Aorta (tissue), 5 donors: ENCODE results near the gene MICAL2. TPM values are rescaled to one million over a fixed set of nuclear protein-coding genes. Genes with fewer than 3 reads are reported as not detected.

Experiments used
- ATAC-seq: fragments of 200-7000 bp; cut with Tn5 transposase; one replicate; pipeline ENCODE4 v1.9.1; 2022; ENCODE audit warnings: moderate library complexity; ENCODE audit not compliant: low FRiP score
- DNase-seq, 2 donors: peaks; one replicate each; pipeline ENCODE4 v3.0.0-alpha.2; 2020
- H3K27ac ChIP-seq, 2 donors: one replicate each; pipeline ENCODE4 v1.5.1; 2013; ENCODE audit warnings: low read length in 2 of 2, mild to moderate bottlenecking in 2 of 2, moderate library complexity in 2 of 2, control low read depth in 1 of 2, inconsistent platforms in 1 of 2, low read depth in 1 of 2
- H3K27me3 ChIP-seq, 2 donors: one replicate each; pipeline ENCODE4 v1.6.1; 2013; ENCODE audit warnings: control low read depth in 1 of 2, low read length in 1 of 2, mild to moderate bottlenecking in 1 of 2, moderate library complexity in 1 of 2; ENCODE audit not compliant: insufficient read depth in 2 of 2, control insufficient read depth in 1 of 2
- H3K36me3 ChIP-seq, 2 donors: one replicate each; pipeline ENCODE4 v1.6.1; 2013; ENCODE audit warnings: control low read depth in 1 of 2, low read length in 1 of 2, mild to moderate bottlenecking in 1 of 2; ENCODE audit not compliant: insufficient read depth in 2 of 2, control insufficient read depth in 1 of 2
- H3K4me1 ChIP-seq, 2 donors: one replicate each; pipeline ENCODE4 v1.6.1; 2013; ENCODE audit warnings: low read length in 2 of 2, control low read depth in 1 of 2, mild to moderate bottlenecking in 1 of 2, moderate library complexity in 1 of 2; ENCODE audit not compliant: insufficient read depth in 2 of 2, control insufficient read depth in 1 of 2
- H3K4me3 ChIP-seq, 2 donors: one replicate each; pipeline ENCODE4 v1.5.1; 2013; ENCODE audit warnings: low read length in 2 of 2, control low read depth in 1 of 2, mild to moderate bottlenecking in 1 of 2
- H3K9me3 ChIP-seq: one replicate; pipeline ENCODE4 v1.6.1; 2013; ENCODE audit warnings: mild to moderate bottlenecking, low read length; ENCODE audit not compliant: control insufficient read depth
- WGBS, 2 donors: extraction: QIAGEN DNeasy Blood & Tissue Kit; methylation state at CpG; one replicate each; pipeline ENCODE4 v1.1.7; 2013; 5-methylcytosine and 5-hydroxymethylcytosine counted together
- intact Hi-C, 2 donors: fragments of 100-400 bp; cut with DNase I; formaldehyde crosslinking; loops; one replicate each; pipeline versions ENCODE4 v1.14.2 to v1.15.0; 2022
- polyA plus RNA-seq, 2 donors: library from polyadenylated mRNA; stranded (reverse); fragments of 200-250 nt; gene quantifications; one replicate each; pipeline ENCODE4 v1.2.3, GENCODE V29; 2013
- total RNA-seq, 2 donors: library from RNA; stranded (reverse); fragmentation: NEBNext Ultra II Directional; extraction: Animal tissue kit (Norgen Biotek cat#: 25700); gene quantifications; one replicate each; pipeline ENCODE4 v1.2.1, GENCODE V29; 2021
- donor health status: healthy with polysubstance abuse.
- donor health status: Bipolar disorder and iron deficiency.
- donor health status: DM: no; HTN: no; CAD: no.
- donor health status: DM: no; HTN: no; CAD: no.
- donor health status: DM: yes; HTN: yes; CAD: no.

Gene MICAL2
- total and polyA plus RNA-seq, 4 donors = 87.7 to 605 (median 280) TPM

- H3K27ac ChIP-seq = peak overlapping the region; percentile 4 to 77
- H3K27me3 ChIP-seq = no peaks in the 10 kb centered on the region
- DNase-seq = no peak
- intact Hi-C loops = no loop called here
- ATAC-seq = no peak
- no peak overlapping the region for H3K4me3 ChIP-seq
- 4 to 6% methylated on average over 10 of the region's 10 CpGs for WGBS, 2 donors
- no peaks in the 10 kb centered on the region for H3K9me3 ChIP-seq
- peaks cover 6 to 15% of the 10 kb centered on the region in 2 donors for H3K36me3 ChIP-seq
- H3K4me1 ChIP-seq = peaks cover 2 to 7% of the 10 kb centered on the region in 2 donors
Observed at GRCh38 chr11:12216671-12217374, 106.4 kb downstream of the MICAL2 start.

- Histone ChIP-seq H3K4me1 (peaks cover 2 to 7% of the 10 kb centered on the region in 2 donors), H3K4me3 (no peak overlapping the region), H3K27me3 (no peaks in the 10 kb centered on the region), H3K27ac (peak overlapping the region in 1 of 2 donors; percentile 87), H3K36me3 (peaks cover 3 to 12% of the 10 kb centered on the region in 2 donors), H3K9me3 (no peaks in the 10 kb centered on the region)
- DNase-seq (no peak), ATAC-seq (no peak)
- intact Hi-C loops = no loop called here
- 81 to 82% methylated on average over 4 of the region's 4 CpGs for WGBS, 2 donors
Observed at GRCh38 chr11:12217879-12218278, 107.5 kb downstream of the MICAL2 start.

DNA sequence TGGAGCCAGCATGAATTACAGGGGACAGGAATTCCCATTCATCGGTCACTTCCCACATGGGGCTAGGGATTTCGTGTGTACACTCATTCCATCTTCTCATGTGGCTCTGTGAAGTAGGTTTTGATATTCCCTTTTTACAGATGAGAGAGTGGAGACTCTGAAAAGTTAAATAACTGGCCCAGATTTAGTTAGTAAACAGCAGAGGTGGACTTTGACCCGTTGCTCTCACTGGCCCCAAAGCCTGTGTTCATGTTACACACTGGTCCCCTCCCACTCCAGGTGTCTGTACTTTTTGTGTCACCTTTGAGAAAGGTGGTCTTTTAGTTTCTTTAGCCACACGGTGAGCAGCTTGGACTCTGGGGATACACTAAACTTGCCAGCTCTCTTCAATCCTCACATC is 108.5 kb downstream of the MICAL2 start:
- ATAC-seq = no peak
- Histone ChIP-seq H3K27ac (peak overlapping the region in 1 of 2 donors; percentile 87), H3K4me1 (peaks cover 2 to 7% of the 10 kb centered on the region in 2 donors), H3K9me3 (no peaks in the 10 kb centered on the region), H3K27me3 (no peaks in the 10 kb centered on the region), H3K36me3 (peaks cover 0 to 11% of the 10 kb centered on the region in 2 donors), H3K4me3 (no peak overlapping the region)
- no peak for DNase-seq
- intact Hi-C loops = no loop called here
- WGBS, 2 donors = 37 to 44% methylated on average over 4 of the region's 4 CpGs

DNA sequence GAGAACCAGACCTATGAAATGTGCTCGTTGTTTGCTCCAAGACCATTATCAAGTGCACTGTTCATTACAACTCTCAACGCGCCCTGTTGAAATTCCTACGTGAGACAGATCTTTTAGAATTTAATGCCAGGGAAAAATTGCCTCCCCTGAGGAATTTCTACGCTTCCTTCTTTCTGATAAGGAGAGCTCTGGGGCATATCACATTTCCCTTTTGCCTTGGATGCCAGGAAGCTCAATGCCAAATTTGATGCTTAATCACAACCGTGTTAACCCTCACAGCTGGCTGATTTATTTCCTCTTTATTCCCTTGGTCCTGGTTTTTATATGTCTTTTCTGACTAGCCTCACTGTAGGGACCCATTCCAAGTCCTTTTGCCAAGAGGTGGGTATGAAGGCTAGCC is 109.4 kb downstream of the MICAL2 start:
- H3K4me3 ChIP-seq = no peak overlapping the region
- H3K27ac ChIP-seq = peak overlapping the region; percentile 54 to 94
- peaks cover 0 to 11% of the 10 kb centered on the region in 2 donors for H3K36me3 ChIP-seq
- no peaks in the 10 kb centered on the region for H3K27me3 ChIP-seq
- peaks cover 2 to 7% of the 10 kb centered on the region in 2 donors for H3K4me1 ChIP-seq
- no peak for DNase-seq
- 3 to 6% methylated on average over 6 of the region's 6 CpGs for WGBS, 2 donors
- intact Hi-C loops = no loop called here
- ATAC-seq = peak; percentile 23
- H3K9me3 ChIP-seq = no peaks in the 10 kb centered on the region

GRCh38 chr11:12220305-12220704 is 109.9 kb downstream of the MICAL2 start:
- peaks cover 2 to 4% of the 10 kb centered on the region in 2 donors for H3K4me1 ChIP-seq
- DNase-seq = peak in 1 of 2 donors; percentile 83
- H3K36me3 ChIP-seq = peaks cover 0 to 11% of the 10 kb centered on the region in 2 donors
- peak overlapping the region; percentile 54 to 94 for H3K27ac ChIP-seq
- H3K9me3 ChIP-seq = no peaks in the 10 kb centered on the region
- WGBS, 2 donors = 3 to 6% methylated on average over 11 of the region's 11 CpGs
- no peaks in the 10 kb centered on the region for H3K27me3 ChIP-seq
- intact Hi-C loops = no loop called here
- peak; percentile 87 for ATAC-seq
- no peak overlapping the region for H3K4me3 ChIP-seq

DNA sequence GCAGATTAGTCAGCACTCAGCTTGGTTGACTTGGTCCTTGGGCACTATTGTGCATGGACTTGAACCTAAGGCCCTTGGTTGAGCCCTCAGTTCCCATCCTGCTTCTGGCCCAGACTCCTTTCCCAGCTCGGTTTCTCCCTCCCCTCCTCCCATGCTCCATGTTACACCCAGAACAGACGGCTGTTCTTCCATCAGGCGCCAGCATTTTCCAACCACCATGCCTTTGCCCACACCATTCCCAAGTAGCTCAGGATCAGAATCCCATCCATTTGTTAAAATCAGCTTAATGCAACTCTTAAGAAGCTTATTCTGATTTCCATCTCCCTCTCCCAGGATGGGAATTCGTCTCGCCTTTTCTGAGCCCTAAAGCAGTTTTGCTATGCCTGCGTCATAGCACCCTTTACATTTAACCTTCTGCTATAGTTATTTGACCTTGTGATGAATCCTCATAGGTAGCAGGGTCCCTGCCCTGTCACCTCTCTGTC is 110.7 kb downstream of the MICAL2 start:
- WGBS, 2 donors = 64 to 69% methylated on average over 6 of the region's 6 CpGs
- peaks cover 0 to 14% of the 10 kb centered on the region in 2 donors for H3K36me3 ChIP-seq
- no peaks in the 10 kb centered on the region for H3K27me3 ChIP-seq
- H3K9me3 ChIP-seq = no peaks in the 10 kb centered on the region
- DNase-seq (no peak), ATAC-seq (no peak)
- H3K4me1 ChIP-seq = peaks cover 2 to 4% of the 10 kb centered on the region in 2 donors
- H3K27ac ChIP-seq = peak overlapping the region in 1 of 2 donors; percentile 35
- intact Hi-C loops = no loop called here
- H3K4me3 ChIP-seq = no peak overlapping the region

DNA sequence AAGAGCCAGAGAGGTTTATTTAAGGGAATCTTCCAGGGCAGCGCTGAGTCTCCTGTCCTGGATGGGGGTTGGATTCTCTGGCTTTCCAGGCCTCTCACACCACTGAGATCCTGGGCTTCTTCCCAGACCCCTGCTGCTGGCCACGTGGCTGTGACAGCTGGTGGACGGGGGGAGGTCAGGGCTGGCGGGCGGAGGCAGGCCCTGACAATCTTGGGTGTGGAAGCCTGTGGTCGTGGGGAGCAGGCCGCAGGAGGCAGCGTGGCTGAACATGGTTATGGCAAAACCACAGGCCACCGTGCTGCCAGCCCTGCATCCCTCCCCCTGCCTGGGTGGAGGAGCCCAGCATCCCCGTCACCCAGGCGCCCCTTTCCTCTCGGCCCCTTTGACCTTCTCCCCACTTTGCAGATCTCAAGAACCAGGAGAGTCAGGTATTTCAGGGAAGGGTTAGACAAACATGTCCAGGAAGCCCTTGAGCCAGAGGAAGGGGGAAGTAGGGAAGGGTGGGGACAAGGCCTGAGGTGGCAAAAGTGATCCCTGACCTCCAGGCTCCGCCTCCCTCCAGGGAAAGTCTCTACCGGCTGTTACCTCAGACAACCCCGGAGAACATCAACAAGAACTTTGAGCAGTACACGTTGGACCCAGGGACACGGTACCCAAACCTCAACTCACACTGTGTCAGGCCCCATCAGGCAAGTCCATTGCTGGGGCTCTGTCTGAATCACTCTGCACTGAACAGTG is 111.8 kb downstream of the MICAL2 start:
- Histone ChIP-seq H3K36me3 (peaks cover 4 to 14% of the 10 kb centered on the region in 2 donors), H3K27me3 (no peaks in the 10 kb centered on the region), H3K9me3 (no peaks in the 10 kb centered on the region), H3K4me3 (no peak overlapping the region), H3K4me1 (peaks cover 2 to 4% of the 10 kb centered on the region in 2 donors), H3K27ac (peak overlapping the region; percentile 30 to 35)
- intact Hi-C loops = no loop called here
- 61 to 62% methylated on average over 17 of the region's 17 CpGs for WGBS, 2 donors
- DNase-seq (no peak), ATAC-seq (no peak)

GRCh38 chr11:12223771-12224536 is 113.6 kb downstream of the MICAL2 start:
- peaks cover 9 to 14% of the 10 kb centered on the region in 2 donors for H3K36me3 ChIP-seq
- peaks cover 2 to 4% of the 10 kb centered on the region in 2 donors for H3K4me1 ChIP-seq
- H3K27me3 ChIP-seq = no peaks in the 10 kb centered on the region
- peak overlapping the region; percentile 40 to 72 for H3K27ac ChIP-seq
- DNase-seq (no peak), ATAC-seq (no peak)
- no peaks in the 10 kb centered on the region for H3K9me3 ChIP-seq
- 44 to 46% methylated on average over 7 of the region's 7 CpGs for WGBS, 2 donors
- H3K4me3 ChIP-seq = no peak overlapping the region
- intact Hi-C loops = no loop called here
